Esophagus squamous epithelium (tissue), 5 donors: ENCODE results near the gene MRPS23. TPM values are rescaled to one million over a fixed set of nuclear protein-coding genes. Genes with fewer than 3 reads are reported as not detected.

Source experiments
- DNase-seq: peaks from one replicate; lab custom pipeline; 2025; lab: John Stamatoyannopoulos, UW
- H3K27ac ChIP-seq, 4 donors: fragments of 200-600 bp; sonication (generic); one replicate each; pipeline ENCODE4 v1.5.1; 2016 to 2019; ENCODE audit warnings: mild to moderate bottlenecking in 1 of 4
- H3K27me3 ChIP-seq, 4 donors: fragments of 200-600 bp; sonication (generic); 1 replicate in 3 of 4; 2 replicates in 1 of 4; pipeline versions ENCODE4 v1.5.1 to v1.6.0; 2017 to 2021; ENCODE audit warnings: antibody characterized with exemption in 1 of 4
- H3K36me3 ChIP-seq, 3 donors: fragments of 200-600 bp; sonication (generic); one replicate each; pipeline ENCODE4 v1.5.1; 2016 to 2019
- H3K4me1 ChIP-seq, 3 donors: fragments of 200-600 bp; sonication (generic); one replicate each; pipeline ENCODE4 v1.5.1; 2017 to 2019
- H3K4me3 ChIP-seq, 4 donors: fragments of 200-600 bp; sonication (generic); 1 replicate in 3 of 4; 2 replicates in 1 of 4; pipeline ENCODE4 v1.5.1; 2016 to 2019; ENCODE audit warnings: mild to moderate bottlenecking in 2 of 4, moderate library complexity in 1 of 4
- H3K9me3 ChIP-seq, 3 donors: fragments of 200-600 bp; sonication (generic); one replicate each; pipeline ENCODE4 v1.5.1; 2016 to 2019
- POLR2A ChIP-seq, 4 donors: fragments of 450-650 bp; IDR thresholded peaks; one replicate each; pipeline ENCODE4 v1.6.1; 2017; ENCODE audit warnings: antibody characterized with exemption in 4 of 4, mild to moderate bottlenecking in 4 of 4, moderate library complexity in 3 of 4
- WGBS, 2 donors: methylation state at CpG; one replicate each; pipeline ENCODE4 v1.1.5; 2018; 5-methylcytosine and 5-hydroxymethylcytosine counted together
- intact Hi-C: fragments of 100-400 bp; cut with DNase I; formaldehyde crosslinking; loops from one replicate; pipeline ENCODE4 v1.15.0; 2022
- total RNA-seq, 4 donors: library from RNA; depleted of rRNA; stranded (reverse); fragments of >200 nt; gene quantifications; one replicate each; pipeline ENCODE4 v1.1.0, GENCODE V29; 2016
- TF ChIP-seq, protein P1 (sequence below), 6 experiments: fragments of 450-650 bp in 4 of 6; fragments of 200-600 bp in 2 of 6; sonication (generic) in 2 of 6; IDR thresholded peaks; one replicate each; pipeline ENCODE4 v1.5.1; 2016 to 2019; ENCODE audit warnings: antibody characterized with exemption in 6 of 6, mild to moderate bottlenecking in 4 of 6, moderate library complexity in 4 of 6
- donor health status: DM: yes; HTN: yes; CAD: no.

MRPS23 gene
- total RNA-seq, 4 donors from 2014 or later: 9.9 to 25.2 (median 20.8) TPM

GRCh38 chr17:57879437-57880085, 29.7 kb upstream of the MRPS23 start:
- DNase-seq: no peak
- peak overlapping the region; percentile 13 to 78 (median 56) for H3K27ac ChIP-seq
- 60 to 61% methylated on average over 6 to 10 of the region's 12 CpGs for WGBS, 2 donors

GRCh38 chr17:57877803-57878377, 28.0 kb upstream of the MRPS23 start:
- DNase-seq: no peak
- Histone ChIP-seq H3K27me3 (no peaks in the 10 kb centered on the region), H3K9me3 (no peaks in the 10 kb centered on the region), H3K27ac (peak overlapping the region in 3 of 4 donors; percentile 25 to 78 (median 53)), H3K4me1 (peaks cover 27 to 84% (median 63%) of the 10 kb centered on the region in 3 donors), H3K36me3 (peaks cover 0 to 92% (median 0%) of the 10 kb centered on the region in 3 donors), H3K4me3 (no peak overlapping the region)
- 61 to 71% methylated on average over 6 to 8 of the region's 9 CpGs for WGBS, 2 donors
- TF ChIP-seq, protein P1, sequence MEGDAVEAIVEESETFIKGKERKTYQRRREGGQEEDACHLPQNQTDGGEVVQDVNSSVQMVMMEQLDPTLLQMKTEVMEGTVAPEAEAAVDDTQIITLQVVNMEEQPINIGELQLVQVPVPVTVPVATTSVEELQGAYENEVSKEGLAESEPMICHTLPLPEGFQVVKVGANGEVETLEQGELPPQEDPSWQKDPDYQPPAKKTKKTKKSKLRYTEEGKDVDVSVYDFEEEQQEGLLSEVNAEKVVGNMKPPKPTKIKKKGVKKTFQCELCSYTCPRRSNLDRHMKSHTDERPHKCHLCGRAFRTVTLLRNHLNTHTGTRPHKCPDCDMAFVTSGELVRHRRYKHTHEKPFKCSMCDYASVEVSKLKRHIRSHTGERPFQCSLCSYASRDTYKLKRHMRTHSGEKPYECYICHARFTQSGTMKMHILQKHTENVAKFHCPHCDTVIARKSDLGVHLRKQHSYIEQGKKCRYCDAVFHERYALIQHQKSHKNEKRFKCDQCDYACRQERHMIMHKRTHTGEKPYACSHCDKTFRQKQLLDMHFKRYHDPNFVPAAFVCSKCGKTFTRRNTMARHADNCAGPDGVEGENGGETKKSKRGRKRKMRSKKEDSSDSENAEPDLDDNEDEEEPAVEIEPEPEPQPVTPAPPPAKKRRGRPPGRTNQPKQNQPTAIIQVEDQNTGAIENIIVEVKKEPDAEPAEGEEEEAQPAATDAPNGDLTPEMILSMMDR (IDR thresholded peaks at IDR 0.05): no peak
- TF ChIP-seq POLR2A (IDR thresholded peaks at IDR 0.05): no peak
- intact Hi-C loops: no loop called here

More at GRCh38 chr17:57879437-57880085, 29.7 kb upstream of the MRPS23 start:
- Histone ChIP-seq H3K4me1 (peaks cover 19 to 68% (median 46%) of the 10 kb centered on the region in 3 donors), H3K4me3 (no peak overlapping the region), H3K36me3 (peaks cover under 1 to 91% (median 3%) of the 10 kb centered on the region in 3 donors), H3K27me3 (no peaks in the 10 kb centered on the region), H3K9me3 (no peaks in the 10 kb centered on the region)
- TF ChIP-seq POLR2A (IDR thresholded peaks at IDR 0.05): no peak
- TF ChIP-seq, protein P1 (IDR thresholded peaks at IDR 0.05): no peak
- intact Hi-C loops: no loop called here

DNA sequence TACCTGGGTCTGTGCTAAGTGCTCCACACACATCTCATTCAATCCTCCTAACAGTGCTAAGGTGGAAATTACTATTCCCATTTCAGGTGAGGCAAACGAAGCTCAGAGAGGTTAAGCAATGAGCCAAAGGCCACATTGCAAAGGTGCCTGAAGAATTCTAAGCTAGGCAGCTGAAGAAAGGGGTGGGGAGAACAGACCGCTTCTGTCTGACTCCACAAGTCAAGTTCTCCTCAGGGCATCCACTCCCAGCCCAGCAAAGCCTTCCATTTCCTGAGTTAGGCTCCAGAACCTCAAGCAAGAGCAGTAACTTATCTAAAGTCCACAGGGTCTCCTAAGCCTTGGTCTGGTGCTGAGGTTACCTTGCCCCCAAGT, 27.0 kb upstream of the MRPS23 start:
- 39 to 71% methylated on average over 2 of the region's 2 CpGs for WGBS, 2 donors

DNA sequence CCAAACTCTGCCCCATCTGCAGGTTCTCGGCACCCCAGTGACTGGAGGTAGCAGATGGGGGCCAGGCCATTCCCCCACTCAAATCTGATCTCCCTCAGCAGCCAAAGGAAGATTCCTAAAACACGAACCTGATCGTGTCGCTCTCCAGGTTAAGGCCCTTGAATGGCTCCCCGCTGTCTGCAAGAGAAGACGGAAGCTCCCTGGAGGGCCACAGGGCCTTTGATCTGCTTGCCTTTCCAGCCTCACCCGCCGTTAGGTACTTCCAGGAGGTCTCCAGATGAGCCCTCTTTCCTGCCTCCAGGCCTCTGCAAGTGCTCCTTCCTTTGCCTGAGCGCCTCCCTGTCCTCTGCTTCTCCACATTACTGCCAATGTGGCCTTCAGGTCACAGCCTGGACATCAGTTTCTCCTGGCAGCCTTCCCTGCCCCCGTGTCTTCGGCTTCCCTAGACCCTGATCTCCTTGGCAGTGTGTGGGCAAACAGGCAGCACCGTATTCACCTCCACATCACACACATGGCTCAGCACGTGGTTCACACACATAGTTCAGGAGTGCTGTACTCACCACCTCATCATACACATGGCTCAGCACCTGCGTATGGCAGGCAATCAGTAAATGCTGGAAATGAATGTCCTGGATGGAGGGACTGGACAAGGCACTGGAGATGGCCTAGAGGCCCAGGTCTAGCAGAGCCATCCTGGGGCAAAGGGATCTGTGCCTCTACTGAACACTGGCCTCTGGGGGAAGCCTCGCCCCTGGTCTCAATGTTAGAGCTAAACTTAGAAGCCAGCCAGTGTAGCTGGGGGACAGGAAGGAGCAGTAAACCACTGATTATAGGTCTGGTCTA, 26.4 kb upstream of the MRPS23 start:
- no peak for DNase-seq

More for the DNA sequence above, 27.0 kb upstream of the MRPS23 start:
- no peaks in the 10 kb centered on the region for H3K9me3 ChIP-seq
- no peak overlapping the region for H3K4me3 ChIP-seq
- peaks cover 24 to 89% (median 60%) of the 10 kb centered on the region in 3 donors for H3K4me1 ChIP-seq
- TF ChIP-seq, protein P1 (IDR thresholded peaks at IDR 0.05): no peak
- TF ChIP-seq POLR2A (IDR thresholded peaks at IDR 0.05): no peak
- H3K27me3 ChIP-seq: no peaks in the 10 kb centered on the region
- H3K27ac ChIP-seq: peak overlapping the region; percentile 70 to 89 (median 86)
- DNase-seq: no peak
- peaks cover 0 to 92% (median 6%) of the 10 kb centered on the region in 3 donors for H3K36me3 ChIP-seq
- intact Hi-C loops: no loop called here

More for the DNA sequence above, 26.4 kb upstream of the MRPS23 start:
- no peak overlapping the region for H3K4me3 ChIP-seq
- H3K9me3 ChIP-seq: no peaks in the 10 kb centered on the region
- 77 to 88% methylated on average over 13 of the region's 15 CpGs for WGBS, 2 donors
- intact Hi-C loops: no loop called here
- H3K36me3 ChIP-seq: peaks cover 0 to 92% (median 6%) of the 10 kb centered on the region in 3 donors
- peak overlapping the region; percentile 70 to 89 (median 86) for H3K27ac ChIP-seq
- no peak for TF ChIP-seq POLR2A (IDR thresholded peaks at IDR 0.05)
- TF ChIP-seq, protein P1 (IDR thresholded peaks at IDR 0.05): no peak
- H3K27me3 ChIP-seq: no peaks in the 10 kb centered on the region
- peaks cover 20 to 85% (median 54%) of the 10 kb centered on the region in 3 donors for H3K4me1 ChIP-seq
